ENCODE results near the gene MYO10.

GRCh38 chr5:16884595-16884994, 51.5 kb downstream of the MYO10 start:
- no peak for TF ChIP-seq TEAD4 (CRISPR knock-in tag; IDR thresholded peaks at IDR 0.05)
- TF ChIP-seq CTCF (IDR thresholded peaks at IDR 0.05) = no peak
- TF ChIP-seq SP1 (CRISPR knock-in tag; conservative IDR thresholded peaks at IDR 0.05) = no peak
- TF ChIP-seq HMGA2 (CRISPR knock-in tag; IDR thresholded peaks at IDR 0.05) = no peak
